GM18507 (cell line): Measurements from ENCODE around the gene PXT1.
A peak's percentile ranks its signal among the peaks of the same experiment; 100 is the strongest.

ENCODE experiments used
- DNase-seq: peaks from one replicate; pipeline ENCODE4 v3.0.0; 2011; ENCODE audit warnings: low read depth; ENCODE audit not compliant: insufficient read length; ENCODE audit errors: extremely low spot score
- FAIRE-seq: peaks from 2 replicates; lab custom pipeline; 2011; peaks lifted over from hg19 to GRCh38; lab: Jason Lieb, UNC

Gene PXT1

DNA sequence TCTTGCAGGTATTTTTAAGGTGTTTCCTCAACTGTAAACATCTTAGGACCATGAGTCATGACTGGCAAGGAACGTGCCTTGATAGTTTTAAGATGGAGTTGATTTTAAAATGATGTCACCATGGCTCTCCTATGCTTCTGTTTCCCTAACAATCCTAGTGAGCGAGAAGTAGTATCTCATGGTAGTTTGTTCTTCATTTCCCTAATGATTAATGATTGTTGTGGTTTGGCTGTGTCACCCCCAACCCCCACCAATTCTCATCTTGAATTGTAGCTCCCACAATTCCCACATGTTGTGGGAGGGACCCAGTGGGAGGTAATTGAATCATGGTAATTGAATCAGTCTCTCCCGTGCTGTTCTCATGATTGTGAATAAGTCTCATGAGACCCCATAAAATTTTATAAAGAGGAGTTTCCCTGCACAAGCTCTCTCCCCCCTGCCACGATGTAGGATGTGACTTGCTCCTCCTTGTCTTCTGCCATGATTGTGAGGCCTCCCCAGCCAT lies 89.2 kb downstream of the PXT1 start:
- DNase-seq (no peak), FAIRE-seq (no peak)

DNA sequence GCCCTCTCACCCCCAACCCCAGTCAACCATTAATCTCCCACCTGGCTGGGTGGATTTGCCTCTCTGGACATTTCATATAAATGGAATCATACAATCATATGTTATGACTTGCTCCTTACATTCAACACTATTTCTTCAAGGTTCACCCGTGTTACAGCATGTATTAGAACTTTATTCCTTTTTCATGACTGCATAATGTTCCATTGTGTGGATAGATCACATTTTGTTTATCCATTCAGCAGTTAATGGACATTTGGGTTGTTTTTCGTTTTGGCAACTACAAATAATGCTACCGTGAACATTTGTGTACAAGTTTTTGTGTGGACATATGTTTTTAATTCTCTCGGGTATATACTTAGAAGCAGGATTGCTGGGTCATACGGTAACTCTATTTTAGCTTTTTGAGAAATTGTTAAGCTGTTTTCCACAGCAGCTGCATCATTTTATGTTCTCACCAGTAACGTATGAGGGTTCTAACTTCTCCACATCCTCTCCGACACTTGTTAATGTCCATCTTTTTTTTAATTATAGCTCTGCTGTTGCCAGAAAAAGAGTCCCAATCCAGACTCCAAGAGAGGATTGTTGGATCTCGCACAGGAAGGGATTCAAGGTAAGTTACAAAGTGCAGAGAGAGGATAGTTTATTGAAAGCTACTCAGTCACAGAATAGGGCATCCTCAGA lies 90.0 kb downstream of the PXT1 start:
- DNase-seq (no peak), FAIRE-seq (no peak)

DNA sequence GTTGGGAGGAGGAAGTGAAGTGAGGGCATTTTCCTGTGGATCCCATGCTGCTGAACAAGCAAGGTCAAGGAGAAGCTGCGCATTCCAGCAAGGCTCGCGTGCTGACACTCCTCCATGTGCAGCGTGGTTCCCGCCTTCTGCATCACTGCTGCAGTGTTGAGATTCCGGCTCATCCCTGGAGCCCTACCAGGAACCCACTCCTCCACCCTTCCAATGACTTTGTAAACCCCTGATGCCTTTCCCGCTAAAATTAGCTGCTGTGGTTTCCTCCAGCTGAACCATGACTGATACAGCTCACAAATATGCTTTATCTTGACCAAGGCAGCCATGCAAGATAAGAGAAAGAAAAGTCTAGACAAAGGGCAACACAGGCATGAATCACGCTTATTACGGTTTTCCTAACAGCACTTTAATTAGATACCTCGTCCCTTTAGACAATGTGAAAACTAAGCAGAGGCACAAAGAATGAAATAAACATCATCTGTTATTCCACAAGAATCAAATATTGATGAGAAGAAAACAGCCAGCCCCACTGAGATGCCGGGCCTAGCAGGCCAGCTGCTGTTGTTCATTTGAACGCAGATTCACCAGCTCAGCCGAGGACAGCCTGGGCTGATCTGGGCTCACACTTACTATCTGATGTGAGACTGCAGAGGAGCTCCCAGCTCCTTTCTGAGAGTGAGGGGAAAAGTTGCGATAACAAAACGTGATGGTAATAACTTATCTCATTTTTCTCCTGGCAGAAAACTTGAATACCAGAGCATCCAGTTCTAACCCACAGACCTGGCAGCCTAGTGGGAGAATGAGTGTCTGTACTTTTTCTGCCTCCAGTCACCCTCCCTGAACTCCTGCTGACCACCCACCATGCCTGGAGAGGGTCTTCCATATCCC lies 91.7 kb downstream of the PXT1 start:
- DNase-seq, result no peak
- FAIRE-seq, result no peak

DNA sequence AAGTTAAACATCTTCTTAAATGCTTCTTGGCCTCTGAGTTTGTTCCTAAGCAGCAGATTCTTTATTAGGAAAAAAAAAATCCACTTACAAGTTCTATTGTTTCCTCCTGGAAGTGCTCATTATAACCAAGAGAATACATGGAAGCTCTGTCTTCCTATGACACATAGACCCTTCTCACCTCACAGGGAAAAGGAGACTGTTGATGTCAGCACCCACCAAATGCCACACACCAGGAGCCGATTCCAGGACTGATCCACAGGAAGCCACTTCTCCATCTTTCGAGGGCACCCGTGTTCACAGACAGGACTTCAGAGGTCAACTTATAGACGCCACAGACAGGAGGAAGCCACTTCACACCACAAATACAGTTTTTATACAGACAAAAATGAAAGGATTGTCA lies 92.6 kb downstream of the PXT1 start:
- DNase-seq (no peak), FAIRE-seq (no peak)

DNA sequence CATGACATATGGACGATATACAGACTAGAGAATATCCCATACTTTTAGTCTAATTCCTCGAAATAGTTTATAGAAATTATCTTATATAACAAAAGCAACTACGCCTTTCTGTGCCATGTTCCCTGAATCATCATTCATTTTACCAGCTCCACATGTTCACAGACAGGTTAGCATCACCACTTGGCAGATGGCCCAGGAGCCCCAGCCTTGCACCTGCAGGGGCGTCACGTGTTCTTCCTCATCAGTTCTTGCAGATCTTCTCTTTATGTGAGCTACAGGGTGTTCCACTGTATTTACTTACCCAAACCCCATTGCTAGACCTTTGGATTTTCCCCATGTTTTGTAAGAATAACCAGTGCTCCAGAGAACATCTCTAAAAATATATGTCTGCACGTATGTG lies 93.4 kb downstream of the PXT1 start:
- no peak for FAIRE-seq

DNA sequence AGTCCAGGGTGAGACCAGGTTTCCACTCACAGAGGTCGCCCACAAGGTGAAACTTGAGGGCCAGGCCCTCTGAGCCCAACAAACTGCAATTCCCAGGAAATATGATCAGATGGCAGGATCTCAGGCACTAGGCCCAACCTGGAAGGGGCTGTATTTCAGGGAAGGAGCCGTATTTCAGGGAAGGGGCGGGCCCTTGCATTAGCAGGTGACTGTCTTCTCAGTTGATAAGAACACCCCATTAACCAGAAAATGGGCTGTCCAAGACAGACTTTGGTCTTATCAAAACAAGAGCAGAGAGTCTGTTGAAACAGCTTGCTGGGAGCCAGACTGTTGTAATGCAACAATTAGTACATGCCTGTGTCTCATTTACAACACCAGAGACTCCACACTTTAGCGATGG lies 95.0 kb downstream of the PXT1 start:
- DNase-seq (no peak), FAIRE-seq (no peak)

More for the DNA sequence above, 93.4 kb downstream of the PXT1 start:
- DNase-seq, result no peak

DNA sequence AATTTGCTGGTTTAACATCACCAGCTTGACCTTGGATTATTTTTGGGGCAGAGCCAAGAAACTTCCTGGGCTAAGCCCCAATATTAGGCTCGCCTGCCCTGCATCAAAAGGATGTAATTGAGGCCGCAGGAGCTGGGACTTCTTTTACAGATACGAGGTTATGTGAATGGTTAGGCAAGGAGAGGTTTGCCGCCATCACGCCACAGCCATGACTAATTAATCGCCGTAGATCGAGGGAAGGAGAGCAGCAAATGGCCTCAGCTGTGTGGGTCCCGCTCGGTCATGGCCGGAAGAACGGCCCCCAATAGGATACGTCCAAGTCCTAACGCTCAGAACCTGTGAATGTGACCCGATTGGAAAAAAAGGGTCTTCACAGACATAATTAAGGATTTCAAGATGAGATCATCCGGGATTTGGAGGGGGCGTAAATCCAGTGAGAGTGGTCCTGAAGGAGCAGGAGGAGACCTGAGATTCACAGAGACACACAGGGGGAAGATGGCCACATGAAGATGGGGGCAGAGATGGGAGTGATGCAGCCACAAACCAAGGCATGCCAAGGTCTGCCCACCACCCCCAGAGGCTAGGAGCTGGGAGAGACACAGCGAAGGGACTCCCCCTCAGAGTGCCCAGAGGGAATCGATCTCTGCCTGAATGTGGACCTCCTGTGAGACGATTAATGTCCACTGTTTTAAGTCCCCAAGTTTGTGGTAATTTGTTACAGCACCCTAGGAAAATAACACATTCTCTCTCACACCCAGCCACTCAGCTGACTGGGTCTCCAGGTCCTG lies 96.0 kb downstream of the PXT1 start:
- FAIRE-seq (no peak), DNase-seq (no peak)

DNA sequence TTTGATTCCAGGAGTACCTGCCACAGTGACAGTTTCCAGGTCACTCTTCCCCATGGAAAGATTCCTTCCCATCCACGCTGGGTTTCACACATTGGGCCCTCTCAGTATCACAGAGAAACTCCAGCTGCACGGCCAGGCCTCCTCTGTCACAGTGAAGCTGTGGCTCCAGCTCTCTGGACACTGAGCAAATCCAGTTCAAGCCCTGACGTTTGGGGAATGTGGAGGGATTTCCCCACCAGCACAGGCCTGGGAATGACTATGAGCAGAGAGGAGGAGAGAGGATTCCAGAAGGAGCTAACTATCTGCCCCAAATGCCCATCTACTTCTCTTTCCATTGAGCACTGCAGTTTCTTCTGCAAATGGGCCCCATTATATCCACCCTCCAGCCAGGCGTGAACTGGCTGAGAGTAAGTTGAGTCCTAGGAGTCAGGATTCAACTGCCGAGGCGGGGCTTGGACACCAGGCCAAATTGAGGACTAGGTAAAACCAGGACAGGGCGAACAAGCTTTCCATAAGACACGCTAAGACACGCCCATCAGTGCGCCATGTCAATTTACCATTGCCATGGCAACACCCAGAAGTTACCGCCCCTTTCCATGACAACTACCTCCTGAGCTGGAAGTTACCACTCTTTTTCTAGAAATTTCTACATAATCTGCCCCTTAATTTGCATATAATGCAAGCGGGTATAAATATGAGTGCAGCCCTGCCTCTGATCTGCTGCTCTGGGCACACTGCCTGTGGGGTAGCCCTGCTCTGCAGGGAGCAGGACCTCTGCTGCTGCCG lies 96.8 kb downstream of the PXT1 start:
- DNase-seq, result no peak
- FAIRE-seq, result no peak

DNA sequence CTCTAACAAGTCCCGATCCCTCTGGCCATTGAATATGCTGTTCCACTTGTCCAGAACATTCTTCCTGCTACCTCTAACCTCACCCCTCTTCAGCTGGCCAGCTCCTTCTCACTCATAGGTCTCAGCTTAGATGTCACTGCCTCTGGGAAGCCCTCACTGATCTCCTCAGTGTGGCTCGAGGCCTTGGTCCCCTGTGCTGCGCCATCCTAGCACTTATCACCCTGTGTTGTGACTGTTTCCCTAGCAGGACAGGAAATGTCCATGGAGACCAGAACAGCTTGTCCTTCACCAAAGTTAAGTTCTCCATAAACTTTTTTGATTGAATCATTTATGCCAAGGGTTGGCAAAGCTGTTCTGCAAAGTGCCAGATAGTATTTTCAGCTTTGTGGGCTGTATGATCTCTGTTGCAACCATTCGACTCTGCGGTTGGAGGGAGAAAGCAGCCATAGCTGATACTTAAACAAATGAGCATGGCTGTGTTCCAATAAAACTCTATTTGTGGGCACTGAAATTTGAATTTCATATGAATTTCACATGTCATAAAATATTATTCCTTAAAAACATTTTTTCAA lies 99.5 kb downstream of the PXT1 start:
- DNase-seq (no peak), FAIRE-seq (no peak)

DNA sequence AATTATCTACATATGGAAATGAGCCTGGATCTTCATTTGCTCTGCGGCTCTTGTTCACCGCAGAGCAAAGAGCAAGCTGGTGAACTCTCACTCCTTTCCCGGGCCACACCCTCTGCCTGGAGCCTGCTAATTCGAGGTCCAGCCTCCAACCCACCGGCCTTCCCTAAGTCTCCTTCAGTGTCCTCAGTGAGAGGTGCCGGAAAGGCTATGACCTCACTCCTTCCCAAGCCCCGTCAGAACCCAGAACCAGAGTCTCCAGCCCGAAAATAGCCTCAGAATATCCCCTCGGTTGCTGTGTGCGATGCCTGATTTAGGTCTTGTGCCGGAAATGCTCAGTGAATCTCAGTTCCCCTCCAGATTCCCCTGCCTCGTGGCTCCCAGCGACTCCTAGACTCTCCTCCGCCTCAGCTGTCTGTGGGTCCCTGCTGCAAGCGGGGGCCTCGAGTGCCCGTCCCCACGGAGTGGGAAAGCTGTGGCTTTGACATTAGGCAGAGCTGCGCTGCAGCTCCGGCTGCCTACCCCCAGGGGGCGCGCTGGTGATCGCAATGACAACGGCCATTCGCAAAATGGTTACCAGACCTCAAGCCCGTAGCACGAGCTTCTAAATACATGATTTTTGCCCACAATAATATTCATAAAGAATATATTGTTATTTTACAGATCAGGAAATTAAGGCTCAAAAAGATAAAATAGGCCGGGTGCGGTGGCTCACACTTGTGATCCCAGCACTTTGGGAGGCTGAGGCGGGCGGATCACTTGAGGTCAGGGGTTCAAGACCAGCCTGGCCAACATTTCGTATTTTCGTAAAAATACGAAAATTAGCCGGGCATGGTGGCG lies 101.8 kb downstream of the PXT1 start:
- FAIRE-seq, result peak; percentile 76
- DNase-seq, result peak; percentile 64
